HepG2 (cell line): ENCODE data around the gene SPN. TPM values are rescaled to one million over a fixed set of nuclear protein-coding genes. Genes with fewer than 3 reads are reported as not detected.
A peak's percentile ranks its signal among the peaks of the same experiment; 100 is the strongest.

ENCODE experiments used
- CBFB ChIP-seq: sonication (generic); formaldehyde crosslinking; IDR thresholded peaks from 2 replicates; pipeline ENCODE4 v1.4.0; 2020; ENCODE audit warnings: missing genetic modification reagents
- DRAP1 ChIP-seq: IDR thresholded peaks from 2 replicates; pipeline ENCODE4 v1.6.1; 2016; ENCODE audit warnings: missing genetic modification reagents, missing compliant biosample characterization
- KLF16 ChIP-seq, 2 experiments: sonication (generic) in 1 of 2; formaldehyde crosslinking in 1 of 2; IDR thresholded peaks; 2 replicates each; pipeline versions ENCODE4 v1.6.1 to v1.8.0; 2016 to 2023; ENCODE audit warnings: missing genetic modification reagents in 2 of 2, missing compliant biosample characterization in 1 of 2
- MED13 ChIP-seq: sonication (generic); formaldehyde crosslinking; IDR thresholded peaks from 2 replicates; pipeline ENCODE4 v1.5.0; 2020; ENCODE audit warnings: missing genetic modification reagents
- PBX3 ChIP-seq: sonication (generic); formaldehyde crosslinking; IDR thresholded peaks from 2 replicates; pipeline ENCODE4 v1.8.1; 2023; ENCODE audit warnings: missing genetic modification reagents, inconsistent platforms, borderline replicate concordance
- SOX13 ChIP-seq, 3 experiments: fragments of 450-650 bp in 1 of 3; sonication (generic) in 1 of 3; formaldehyde crosslinking in 1 of 3; IDR thresholded peaks in 2 of 3; conservative IDR thresholded peaks in 1 of 3; 2 replicates each; pipeline versions ENCODE4 v1.5.0 to v1.6.1; 2016 to 2020; ENCODE audit warnings: antibody characterized with exemption in 1 of 3, mild to moderate bottlenecking in 1 of 3, missing compliant biosample characterization in 1 of 3, missing genetic modification reagents in 1 of 3, moderate library complexity in 1 of 3
- SP140L ChIP-seq: sonication (generic); formaldehyde crosslinking; IDR thresholded peaks from 2 replicates; pipeline ENCODE4 v1.4.0; 2020; ENCODE audit warnings: missing genetic modification reagents, borderline replicate concordance
- ZC3H13 ChIP-seq: sonication (generic); formaldehyde crosslinking; IDR thresholded peaks from 2 replicates; pipeline ENCODE4 v1.8.1; 2023; ENCODE audit warnings: mild to moderate bottlenecking, missing genetic modification reagents, moderate library complexity
- ZFP41 ChIP-seq: sonication (generic); formaldehyde crosslinking; IDR thresholded peaks from 2 replicates; pipeline ENCODE4 v1.4.0; 2020; ENCODE audit warnings: mild to moderate bottlenecking, missing genetic modification reagents, borderline replicate concordance
- ZFP82 ChIP-seq: sonication (generic); formaldehyde crosslinking; IDR thresholded peaks from 2 replicates; pipeline ENCODE4 v1.5.1; 2020; ENCODE audit warnings: mild to moderate bottlenecking, missing genetic modification reagents, borderline replicate concordance
- ZNF20 ChIP-seq: sonication (generic); formaldehyde crosslinking; IDR thresholded peaks from 2 replicates; pipeline ENCODE4 v1.4.0; 2020; ENCODE audit warnings: mild to moderate bottlenecking, moderate library complexity, missing genetic modification reagents
- ZNF317 ChIP-seq: sonication (generic); formaldehyde crosslinking; IDR thresholded peaks from 2 replicates; pipeline ENCODE4 v1.5.0; 2020; ENCODE audit warnings: mild to moderate bottlenecking, missing genetic modification reagents
- ZNF382 ChIP-seq: sonication (generic); formaldehyde crosslinking; IDR thresholded peaks from 2 replicates; pipeline ENCODE4 v1.5.0; 2020; ENCODE audit warnings: missing genetic modification reagents, mild to moderate bottlenecking, borderline replicate concordance
- ZNF510 ChIP-seq: sonication (generic); formaldehyde crosslinking; IDR thresholded peaks from 2 replicates; pipeline ENCODE4 v1.4.0; 2020; ENCODE audit warnings: low read depth, mild to moderate bottlenecking, missing genetic modification reagents
- ZNF549 ChIP-seq: sonication (generic); formaldehyde crosslinking; IDR thresholded peaks from 2 replicates; pipeline ENCODE4 v1.5.0; 2020; ENCODE audit warnings: missing genetic modification reagents
- ZNF607 ChIP-seq: sonication (generic); formaldehyde crosslinking; IDR thresholded peaks from 2 replicates; pipeline ENCODE4 v1.5.1; 2020; ENCODE audit warnings: missing genetic modification reagents, mild to moderate bottlenecking, borderline replicate concordance
- ZNF674 ChIP-seq: sonication (generic); formaldehyde crosslinking; IDR thresholded peaks from 2 replicates; pipeline ENCODE4 v1.5.0; 2020; ENCODE audit warnings: low read depth, mild to moderate bottlenecking, missing genetic modification reagents
- polyA plus RNA-seq, 8 experiments: library from polyadenylated mRNA; depleted of rRNA in 3 of 8; stranded (reverse) in 7 of 8; unstranded in 1 of 8; fragments of >200 nt; fragmentation: Illumina TruSeq in 4 of 8; extraction: Trizol in 4 of 8; gene quantifications; 2 replicates each; pipeline versions ENCODE4 v1.2.1 to v1.2.3, GENCODE V29; 2011 to 2016; ENCODE audit warnings: low read depth in 4 of 8, missing spikeins in 1 of 8, mixed read lengths in 1 of 8; ENCODE audit not compliant: insufficient read depth in 1 of 8
- total RNA-seq, 5 experiments: library from RNA; depleted of rRNA; stranded (reverse); fragments of >200 nt; fragmentation: Illumina TruSeq; extraction: Trizol; gene quantifications; 2 replicates each; pipeline ENCODE4 v1.2.3, GENCODE V29; 2016; ENCODE audit warnings: low read depth in 1 of 5
- TF ChIP-seq, protein P1 (sequence below): IDR thresholded peaks from 2 replicates; pipeline ENCODE4 v1.6.1; 2016
- TF ChIP-seq, protein P2 (sequence below): sonication (generic); formaldehyde crosslinking; IDR thresholded peaks from 2 replicates; pipeline ENCODE4 v1.5.1; 2020; ENCODE audit warnings: mild to moderate bottlenecking, missing genetic modification reagents, moderate library complexity
- TF ChIP-seq, protein P3 (sequence below): IDR thresholded peaks from 2 replicates; pipeline ENCODE4 v1.6.1; 2016; ENCODE audit warnings: missing compliant biosample characterization, missing genetic modification reagents, borderline replicate concordance
- TF ChIP-seq, protein P4 (sequence below): sonication (generic); formaldehyde crosslinking; IDR thresholded peaks from 2 replicates; pipeline ENCODE4 v1.8.0; 2022; ENCODE audit warnings: missing genetic modification reagents, low read depth, mild to moderate bottlenecking, borderline replicate concordance
- TF ChIP-seq, protein P5 (sequence below): sonication (generic); formaldehyde crosslinking; IDR thresholded peaks from 2 replicates; pipeline ENCODE4 v1.5.1; 2020; ENCODE audit warnings: mild to moderate bottlenecking, moderate library complexity, missing genetic modification reagents

The SPN gene
- total and polyA plus RNA-seq, 2 of the 13 experiments (the other 11 are each of a cell fraction or from before 2014, with no cell fraction given): 0.22 to 1.6 TPM

DNA sequence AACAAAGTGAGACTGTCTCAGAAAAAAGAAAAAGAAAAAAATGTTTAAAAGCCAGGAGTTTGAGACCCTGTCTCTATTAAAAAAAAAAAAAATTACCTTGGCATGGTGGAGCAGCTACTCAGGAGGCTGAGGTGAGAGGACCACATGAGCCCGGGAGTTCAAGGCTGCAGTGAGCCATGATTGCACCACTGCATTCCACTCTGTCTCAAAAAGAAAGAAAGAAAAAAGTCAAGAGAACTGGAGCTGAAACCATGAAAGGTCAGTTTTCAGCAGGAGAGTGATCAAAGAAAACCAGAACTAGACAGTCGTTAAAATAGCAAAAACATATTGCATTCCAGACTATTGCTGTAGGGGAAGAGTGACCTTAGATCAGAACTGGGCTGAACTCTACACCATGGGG, 24.7 kb downstream of the SPN start (continued):
- TF ChIP-seq KLF16 (CRISPR knock-in tag; IDR thresholded peaks at IDR 0.05): 0 out of 4 replicates have a peak, but pooled peaks of 1 of the 2 experiments have one; percentile 18
- TF ChIP-seq ZNF607 (CRISPR knock-in tag): no peak
- TF ChIP-seq, protein P1, sequence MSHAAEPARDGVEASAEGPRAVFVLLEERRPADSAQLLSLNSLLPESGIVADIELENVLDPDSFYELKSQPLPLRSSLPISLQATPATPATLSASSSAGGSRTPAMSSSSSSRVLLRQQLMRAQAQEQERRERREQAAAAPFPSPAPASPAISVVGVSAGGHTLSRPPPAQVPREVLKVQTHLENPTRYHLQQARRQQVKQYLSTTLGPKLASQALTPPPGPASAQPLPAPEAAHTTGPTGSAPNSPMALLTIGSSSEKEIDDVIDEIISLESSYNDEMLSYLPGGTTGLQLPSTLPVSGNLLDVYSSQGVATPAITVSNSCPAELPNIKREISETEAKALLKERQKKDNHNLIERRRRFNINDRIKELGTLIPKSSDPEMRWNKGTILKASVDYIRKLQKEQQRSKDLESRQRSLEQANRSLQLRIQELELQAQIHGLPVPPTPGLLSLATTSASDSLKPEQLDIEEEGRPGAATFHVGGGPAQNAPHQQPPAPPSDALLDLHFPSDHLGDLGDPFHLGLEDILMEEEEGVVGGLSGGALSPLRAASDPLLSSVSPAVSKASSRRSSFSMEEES (CRISPR knock-in tag): peak; percentile 32; the same call in 1 of the 2 replicates
- TF ChIP-seq ZNF382 (CRISPR knock-in tag): no peak
- no peak for TF ChIP-seq ZNF510
- TF ChIP-seq, protein P2, sequence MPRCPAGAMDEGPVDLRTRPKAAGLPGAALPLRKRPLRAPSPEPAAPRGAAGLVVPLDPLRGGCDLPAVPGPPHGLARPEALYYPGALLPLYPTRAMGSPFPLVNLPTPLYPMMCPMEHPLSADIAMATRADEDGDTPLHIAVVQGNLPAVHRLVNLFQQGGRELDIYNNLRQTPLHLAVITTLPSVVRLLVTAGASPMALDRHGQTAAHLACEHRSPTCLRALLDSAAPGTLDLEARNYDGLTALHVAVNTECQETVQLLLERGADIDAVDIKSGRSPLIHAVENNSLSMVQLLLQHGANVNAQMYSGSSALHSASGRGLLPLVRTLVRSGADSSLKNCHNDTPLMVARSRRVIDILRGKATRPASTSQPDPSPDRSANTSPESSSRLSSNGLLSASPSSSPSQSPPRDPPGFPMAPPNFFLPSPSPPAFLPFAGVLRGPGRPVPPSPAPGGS: no peak
- TF ChIP-seq, protein P3, sequence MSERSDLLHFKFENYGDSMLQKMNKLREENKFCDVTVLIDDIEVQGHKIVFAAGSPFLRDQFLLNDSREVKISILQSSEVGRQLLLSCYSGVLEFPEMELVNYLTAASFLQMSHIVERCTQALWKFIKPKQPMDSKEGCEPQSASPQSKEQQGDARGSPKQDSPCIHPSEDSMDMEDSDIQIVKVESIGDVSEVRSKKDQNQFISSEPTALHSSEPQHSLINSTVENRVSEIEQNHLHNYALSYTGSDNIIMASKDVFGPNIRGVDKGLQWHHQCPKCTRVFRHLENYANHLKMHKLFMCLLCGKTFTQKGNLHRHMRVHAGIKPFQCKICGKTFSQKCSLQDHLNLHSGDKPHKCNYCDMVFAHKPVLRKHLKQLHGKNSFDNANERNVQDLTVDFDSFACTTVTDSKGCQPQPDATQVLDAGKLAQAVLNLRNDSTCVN (CRISPR knock-in tag): no peak; the same call in 1 of the 2 replicates
- TF ChIP-seq ZC3H13 (CRISPR knock-in tag): no peak
- no peak for TF ChIP-seq SOX13 (IDR thresholded peaks at IDR 0.05)
- peak in 1 of 2 experiments; percentile 30; a peak in 1 of 4 replicates for TF ChIP-seq SOX13 (CRISPR knock-in tag; conservative IDR thresholded peaks at IDR 0.05 in 1 of 2, IDR thresholded peaks at IDR 0.05 in 1 of 2)
- no peak for TF ChIP-seq ZNF674
- TF ChIP-seq DRAP1 (CRISPR knock-in tag): no peak
- no peak for TF ChIP-seq SP140L (CRISPR knock-in tag)
- no peak for TF ChIP-seq ZNF549 (CRISPR knock-in tag)
- TF ChIP-seq, protein P4, sequence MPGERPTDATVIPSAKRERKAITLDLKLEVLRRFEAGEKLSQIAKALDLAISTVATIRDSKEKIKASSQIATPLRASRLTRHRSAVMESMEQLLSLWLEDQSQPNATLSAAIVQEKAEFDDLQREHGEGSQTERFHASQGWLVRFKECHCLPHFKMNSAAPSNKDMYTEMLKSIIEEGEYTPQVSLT: no peak
- TF ChIP-seq CBFB (CRISPR knock-in tag): no peak
- no peak for TF ChIP-seq ZFP82
- no peak for TF ChIP-seq ZNF317 (CRISPR knock-in tag)
- TF ChIP-seq MED13 (CRISPR knock-in tag): no peak
- TF ChIP-seq, protein P5, sequence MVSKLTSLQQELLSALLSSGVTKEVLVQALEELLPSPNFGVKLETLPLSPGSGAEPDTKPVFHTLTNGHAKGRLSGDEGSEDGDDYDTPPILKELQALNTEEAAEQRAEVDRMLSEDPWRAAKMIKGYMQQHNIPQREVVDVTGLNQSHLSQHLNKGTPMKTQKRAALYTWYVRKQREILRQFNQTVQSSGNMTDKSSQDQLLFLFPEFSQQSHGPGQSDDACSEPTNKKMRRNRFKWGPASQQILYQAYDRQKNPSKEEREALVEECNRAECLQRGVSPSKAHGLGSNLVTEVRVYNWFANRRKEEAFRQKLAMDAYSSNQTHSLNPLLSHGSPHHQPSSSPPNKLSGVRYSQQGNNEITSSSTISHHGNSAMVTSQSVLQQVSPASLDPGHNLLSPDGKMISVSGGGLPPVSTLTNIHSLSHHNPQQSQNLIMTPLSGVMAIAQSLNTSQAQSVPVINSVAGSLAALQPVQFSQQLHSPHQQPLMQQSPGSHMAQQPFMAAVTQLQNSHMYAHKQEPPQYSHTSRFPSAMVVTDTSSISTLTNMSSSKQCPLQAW (CRISPR knock-in tag): 0 out of 2 replicates have a peak, but pooled peaks have one; percentile 13
- no peak for TF ChIP-seq ZNF20 (CRISPR knock-in tag)
- TF ChIP-seq ZFP41: no peak
- TF ChIP-seq PBX3: no peak
